GM12878 (cell line): ENCODE measurements around the gene BCL11A. TPM values are rescaled to one million over a fixed set of nuclear protein-coding genes. Genes with fewer than 3 reads are reported as not detected.

ENCODE experiments used
- ATAC-seq: fragments of 200-7000 bp; cut with Tn5 transposase; 3 replicates; pipeline ENCODE4 v1.9.1; 2020; ENCODE audit warnings: mild to moderate bottlenecking, moderate library complexity
- BruUV-seq: library from RNA; stranded (reverse); fragments of 400-500 nt; replicated peaks from 2 replicates; lab custom pipeline; 2021; lab: Mats Ljungman, UMichigan
- CTCF ChIA-PET: fragments of 300-600 bp; sonication (Branson Sonifier 250); formaldehyde crosslinking; extraction: SDS; loops from one replicate; lab custom pipeline; 2021; ENCODE audit warnings: inconsistent platforms; lab: Yijun Ruan, JAX
- POLR2A ChIA-PET: fragments of 350-600 bp; formaldehyde crosslinking; extraction: SDS; loops from one replicate; lab custom pipeline; 2021; ENCODE audit warnings: inconsistent platforms; lab: Charles Lee
- RAD21 ChIA-PET: fragments of 300-600 bp; sonication (Branson Sonifier 250); formaldehyde crosslinking; loops from one replicate; lab custom pipeline; 2023; ENCODE audit warnings: antibody characterized with exemption; ENCODE audit not compliant: unreplicated experiment; lab: Charles Lee
- SMC1A ChIA-PET: fragments of 300-600 bp; sonication (Branson Sonifier 250); formaldehyde crosslinking; loops from one replicate; lab custom pipeline; 2023; ENCODE audit not compliant: unreplicated experiment, uncharacterized antibody; lab: Charles Lee
- DNase-seq: peaks from one replicate; pipeline ENCODE4 v3.0.0-alpha.2; 2011; ENCODE audit warnings: low read depth, low spot score
- FAIRE-seq: peaks from 3 replicates; lab custom pipeline; 2011; peaks lifted over from hg19 to GRCh38; lab: Jason Lieb, UNC
- H2AFZ ChIP-seq: 2 replicates; pipeline ENCODE4 v1.6.0; 2011; ENCODE audit warnings: low read depth, low read length, control low read depth; ENCODE audit not compliant: control insufficient read depth
- H3K27ac ChIP-seq: 2 replicates; pipeline ENCODE4 v1.5.1; 2011; ENCODE audit warnings: control low read depth; ENCODE audit not compliant: control insufficient read depth, insufficient read depth
- H3K27me3 ChIP-seq, 2 experiments: replicated peaks in 1 of 2; 2 replicates each; pipeline versions ENCODE4 v1.6.0 to v1.6.1; 2011; ENCODE audit warnings: low read length in 1 of 2; ENCODE audit not compliant: control insufficient read depth in 2 of 2, insufficient read depth in 2 of 2
- H3K36me3 ChIP-seq, 2 experiments: 2 replicates each; pipeline ENCODE4 v1.5.1; 2011; ENCODE audit warnings: low read length in 1 of 2; ENCODE audit not compliant: control insufficient read depth in 2 of 2, insufficient read depth in 2 of 2
- H3K4me1 ChIP-seq: 2 replicates; pipeline ENCODE4 v1.6.1; 2011; ENCODE audit warnings: mild to moderate bottlenecking, low read length, moderate library complexity, mixed read lengths; ENCODE audit not compliant: control insufficient read depth, insufficient read depth
- H3K4me2 ChIP-seq: 2 replicates; pipeline ENCODE4 v1.6.0; 2011; ENCODE audit warnings: control low read depth; ENCODE audit not compliant: control insufficient read depth, insufficient read depth
- H3K4me3 ChIP-seq: fragments of 200-600 bp; sonication (generic); 2 replicates; pipeline ENCODE4 v1.5.1; 2016
- H3K79me2 ChIP-seq: 2 replicates; pipeline ENCODE4 v1.6.0; 2011; ENCODE audit warnings: low read length; ENCODE audit not compliant: control insufficient read depth, insufficient read depth
- H3K9ac ChIP-seq: 2 replicates; pipeline ENCODE4 v1.8.0; 2011; ENCODE audit warnings: low read length, control low read depth, mixed read lengths; ENCODE audit not compliant: control insufficient read depth, insufficient read depth
- H3K9me3 ChIP-seq: replicated peaks from 3 replicates; pipeline ENCODE4 v1.5.1; 2011; ENCODE audit warnings: mild to moderate bottlenecking, low read length; ENCODE audit not compliant: control insufficient read depth, insufficient read depth
- H4K20me1 ChIP-seq: 2 replicates; pipeline ENCODE4 v1.6.0; 2011; ENCODE audit not compliant: control insufficient read depth, insufficient read depth
- ASH2L ChIP-seq: fragments of 300-600, 200-600 bp; sonication (generic); IDR thresholded peaks from 2 replicates; pipeline ENCODE4 v1.6.1; 2017; ENCODE audit warnings: low read depth, mild to moderate bottlenecking, borderline replicate concordance
- CTCF ChIP-seq, 3 experiments: IDR thresholded peaks in 2 of 3; conservative IDR thresholded peaks in 1 of 3; 2 replicates each; pipeline ENCODE4 v1.5.1; 2011; ENCODE audit warnings: low read depth in 3 of 3, low read length in 3 of 3, mild to moderate bottlenecking in 3 of 3, control low read depth in 2 of 3, moderate library complexity in 2 of 3, inconsistent platforms in 1 of 3, mixed read lengths in 1 of 3; ENCODE audit not compliant: control insufficient read depth in 2 of 3, insufficient read depth in 1 of 3; ENCODE audit errors: extremely low read depth in 1 of 3
- E2F4 ChIP-seq: IDR thresholded peaks from 2 replicates; pipeline ENCODE4 v1.6.1; 2012; ENCODE audit warnings: low read depth, low read length, improper control_type of control experiment
- EZH2 ChIP-seq: IDR thresholded peaks from 2 replicates; pipeline ENCODE4 v1.6.1; 2012; ENCODE audit warnings: low read depth, mild to moderate bottlenecking, control low read depth, inconsistent platforms, low read length, borderline replicate concordance; ENCODE audit not compliant: control insufficient read depth
- FOXK2 ChIP-seq: fragments of 450-650 bp; IDR thresholded peaks from 2 replicates; pipeline ENCODE4 v1.6.1; 2017; ENCODE audit warnings: mild to moderate bottlenecking, moderate library complexity
- IRF4 ChIP-seq: IDR thresholded peaks from 2 replicates; pipeline ENCODE4 v1.6.1; 2011; ENCODE audit warnings: low read depth, low read length
- KDM1A ChIP-seq: fragments of 200-600 bp; sonication (generic); IDR thresholded peaks from 2 replicates; pipeline ENCODE4 v1.6.1; 2016; ENCODE audit warnings: borderline replicate concordance
- MAX ChIP-seq: IDR thresholded peaks from 2 replicates; pipeline ENCODE4 v1.6.1; 2012; ENCODE audit warnings: low read depth, low read length, improper control_type of control experiment
- MLLT1 ChIP-seq: fragments of 450-650 bp; IDR thresholded peaks from 2 replicates; pipeline ENCODE4 v1.6.1; 2016; ENCODE audit warnings: mild to moderate bottlenecking
- NBN ChIP-seq: fragments of 450-650 bp; IDR thresholded peaks from 2 replicates; pipeline ENCODE4 v1.6.1; 2016
- NRF1 ChIP-seq: conservative IDR thresholded peaks from 2 replicates; pipeline ENCODE4 v1.6.1; 2011; ENCODE audit warnings: mild to moderate bottlenecking, low read depth, low read length, improper control_type of control experiment
- POLR2A ChIP-seq: IDR thresholded peaks from 2 replicates; pipeline ENCODE4 v1.6.1; 2011; ENCODE audit warnings: low read depth, mild to moderate bottlenecking, low read length
- RB1 ChIP-seq: fragments of 450-650 bp; formaldehyde crosslinking; IDR thresholded peaks from 2 replicates; pipeline ENCODE4 v1.6.1; 2017; ENCODE audit warnings: mild to moderate bottlenecking, borderline replicate concordance
- STAT3 ChIP-seq: IDR thresholded peaks from 2 replicates; pipeline ENCODE4 v1.6.1; 2011; ENCODE audit warnings: low read depth, low read length, improper control_type of control experiment
- ZBTB4 ChIP-seq: fragments of 450-650 bp; formaldehyde crosslinking; IDR thresholded peaks from 2 replicates; pipeline ENCODE4 v1.4.0; 2022; ENCODE audit warnings: mild to moderate bottlenecking, moderate library complexity
- WGBS: methylation state at CpG from one replicate; pipeline ENCODE4 v1.1.6; 2016; ENCODE audit warnings: low lambda C conversion rate; ENCODE audit not compliant: insufficient replicate concordance, insufficient coverage; ENCODE audit errors: missing lambda C conversion rate; 5-methylcytosine and 5-hydroxymethylcytosine counted together
- in situ Hi-C: fragments of 300-500 bp; cut with MboI; formaldehyde crosslinking; loops from 9 replicates; pipeline ENCODE4 v1.14.3; 2018; ENCODE audit warnings: mixed read lengths
- intact Hi-C: fragments of 100-400 bp; cut with micrococcal nuclease; formaldehyde crosslinking; loops from one replicate; pipeline ENCODE4 v1.14.2; 2022; ENCODE audit not compliant: unreplicated experiment
- polyA plus RNA-seq, 11 experiments: library from polyadenylated mRNA; depleted of rRNA in 4 of 11; unstranded in 6 of 11; stranded (reverse) in 5 of 11; fragments of >200 nt; fragmentation: Nextera tagmentation in 4 of 11; fragmentation: Illumina TruSeq in 1 of 11; extraction: Ambion mirVana in 4 of 11; extraction: Trizol in 1 of 11; gene quantifications; 1 replicate in 1 of 11; 2 replicates in 10 of 11; pipeline versions ENCODE4 v1.2.1 to v1.2.3, GENCODE V29; 2011 to 2016; ENCODE audit warnings: inconsistent platforms in 2 of 11, missing spikeins in 2 of 11, low read depth in 1 of 11
- total RNA-seq, 4 experiments: library from RNA; depleted of rRNA in 3 of 4; stranded (reverse); fragments of >200 nt in 3 of 4; fragmentation: Illumina TruSeq in 1 of 4; extraction: Trizol in 1 of 4; gene quantifications; 2 replicates each; pipeline versions ENCODE4 v1.2.1 to v1.2.3, GENCODE V29; 2013 to 2021

BCL11A gene
- total and polyA plus RNA-seq, 10 of the 15 experiments (the other 5 are each of a cell fraction or from before 2014, with no cell fraction given): 7.5 to 26.6 (median 11.1) TPM; not detected in 1

- Histone ChIP-seq H3K9me3 (no peaks in the 10 kb centered on the region), H3K27ac (no peak overlapping the region), H3K9ac (no peak overlapping the region), H4K20me1 (no peaks in the 10 kb centered on the region), H3K4me1 (no peaks in the 10 kb centered on the region), H3K36me3 (no peaks in the 10 kb centered on the region), H3K4me2 (no peak overlapping the region), H3K79me2 (peaks cover 7% of the 10 kb centered on the region), H2AFZ (no peak overlapping the region), H3K27me3 (peaks cover 3 to 5% of the 10 kb centered on the region in 2 experiments; a peak in 3 of 4 replicates), H3K4me3 (no peak overlapping the region)
- intact Hi-C loops: loop anchor here (10.0 kb wide), 3 partner anchors 1114 to 1794 kb away; no protein-coding TSS in a partner anchor
- no TSS peak for BruUV-seq
- 50% methylated on average over 2 of the region's 2 CpGs for WGBS
- ATAC-seq (no peak), DNase-seq (no peak), FAIRE-seq (no peak)
- CTCF ChIA-PET: interaction anchor here (0.6 to 6.5 kb wide), 6 partner anchors 9 to 678 kb away, joined by 3 to 49 read pairs (median 6); no protein-coding TSS in a partner anchor
- in situ Hi-C loops: no loop called here
- POLR2A ChIA-PET: interaction anchor here (0.7 kb wide), 1 partner anchor 9 kb away, joined by 5 read pairs; no protein-coding TSS in a partner anchor
- TF ChIP-seq NBN (no peak), ZBTB4 (CRISPR knock-in tag) (no peak), MLLT1 (no peak), RB1 (no peak), ASH2L (no peak), KDM1A (no peak), E2F4 (no peak), IRF4 (no peak), NRF1 (no peak), CTCF (IDR thresholded peaks at IDR 0.05 in 2 of 3, conservative IDR thresholded peaks at IDR 0.05 in 1 of 3; ENCODE audit: control insufficient read depth in 2 of 3, extremely low read depth in 1 of 3, insufficient read depth in 1 of 3, low read depth in 3 of 3, low read length in 3 of 3) (no peak), STAT3 (no peak), POLR2A (no peak), FOXK2 (no peak), MAX (no peak), EZH2 (no peak)
- SMC1A ChIA-PET: interaction anchor here (1.5 to 1.8 kb wide), 2 partner anchors 23 to 1795 kb away, joined by 3 read pairs; no protein-coding TSS in a partner anchor
- RAD21 ChIA-PET: no interaction called here
These were observed 5.1 kb upstream of the BCL11A start for GRCh38 chr2:60558536-60558935.
